HG02981 (cell line): Measurements from ENCODE around the gene USP10.

Experiments used
- ATAC-seq: cut with Tn5 transposase; IDR thresholded peaks from one replicate; pipeline ENCODE4 v1.9.1; 2021; ENCODE audit warnings: mild to moderate bottlenecking, moderate library complexity; ENCODE audit not compliant: unreplicated experiment

The USP10 gene

DNA sequence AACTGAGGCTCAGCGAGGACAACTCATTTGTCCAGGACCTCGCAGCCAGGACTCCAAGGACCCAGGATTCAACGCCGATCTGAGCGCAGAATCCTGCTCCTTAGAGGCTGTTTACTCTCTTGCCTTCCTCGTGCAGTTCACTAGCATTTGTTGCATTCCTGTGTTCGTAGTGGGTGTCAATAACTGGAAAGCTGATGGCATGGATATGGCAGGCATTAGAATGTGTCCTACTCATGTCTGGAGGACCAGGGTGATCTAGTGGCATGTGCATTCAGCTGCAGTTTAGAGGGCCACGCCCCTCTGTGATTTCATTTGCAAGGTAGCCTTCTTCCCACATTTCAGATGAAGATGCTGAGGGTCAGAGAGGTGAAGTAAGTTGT lies 120.5 kb downstream of the USP10 start:
- no peak for ATAC-seq

DNA sequence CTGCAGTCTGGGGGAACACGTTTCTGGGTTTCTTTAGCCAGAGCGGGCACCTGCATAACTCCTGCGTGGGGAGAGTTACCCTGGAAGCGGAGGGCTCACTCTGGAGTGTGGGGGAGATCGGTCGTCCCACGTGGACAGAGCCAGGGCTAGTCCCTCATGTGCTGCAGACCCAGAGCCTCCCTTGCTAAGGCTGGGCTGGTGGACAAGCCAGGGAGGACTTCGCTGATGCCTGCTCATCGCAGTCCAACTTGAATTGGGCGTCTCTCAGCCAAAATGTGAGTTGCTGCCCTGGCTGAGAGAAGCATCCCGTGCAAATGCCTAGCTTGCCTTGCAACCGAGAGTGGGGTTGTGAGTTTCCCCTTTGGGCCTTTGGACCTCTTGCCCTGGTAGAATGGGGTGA lies 121.0 kb downstream of the USP10 start:
- ATAC-seq = no peak

DNA sequence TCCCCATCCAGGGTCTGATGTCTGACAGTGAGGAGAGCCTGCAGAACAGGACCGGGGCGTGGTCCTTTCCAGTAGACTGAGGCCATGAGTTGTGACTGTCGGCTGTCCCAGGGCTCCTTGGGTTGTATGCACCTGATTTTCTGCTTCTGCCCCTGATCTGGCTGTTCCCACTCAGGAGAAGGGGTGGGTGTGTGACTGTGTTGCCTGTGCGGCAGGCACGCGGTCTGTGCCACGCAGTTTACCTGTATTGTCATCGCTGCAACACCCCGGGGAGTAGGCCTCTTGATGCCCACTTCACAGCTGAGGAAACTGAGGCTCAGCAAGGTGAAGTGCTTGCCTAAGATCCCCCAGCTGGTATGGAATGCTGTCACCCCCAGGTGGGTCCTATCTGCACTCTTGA lies 121.4 kb downstream of the USP10 start:
- ATAC-seq = no peak

DNA sequence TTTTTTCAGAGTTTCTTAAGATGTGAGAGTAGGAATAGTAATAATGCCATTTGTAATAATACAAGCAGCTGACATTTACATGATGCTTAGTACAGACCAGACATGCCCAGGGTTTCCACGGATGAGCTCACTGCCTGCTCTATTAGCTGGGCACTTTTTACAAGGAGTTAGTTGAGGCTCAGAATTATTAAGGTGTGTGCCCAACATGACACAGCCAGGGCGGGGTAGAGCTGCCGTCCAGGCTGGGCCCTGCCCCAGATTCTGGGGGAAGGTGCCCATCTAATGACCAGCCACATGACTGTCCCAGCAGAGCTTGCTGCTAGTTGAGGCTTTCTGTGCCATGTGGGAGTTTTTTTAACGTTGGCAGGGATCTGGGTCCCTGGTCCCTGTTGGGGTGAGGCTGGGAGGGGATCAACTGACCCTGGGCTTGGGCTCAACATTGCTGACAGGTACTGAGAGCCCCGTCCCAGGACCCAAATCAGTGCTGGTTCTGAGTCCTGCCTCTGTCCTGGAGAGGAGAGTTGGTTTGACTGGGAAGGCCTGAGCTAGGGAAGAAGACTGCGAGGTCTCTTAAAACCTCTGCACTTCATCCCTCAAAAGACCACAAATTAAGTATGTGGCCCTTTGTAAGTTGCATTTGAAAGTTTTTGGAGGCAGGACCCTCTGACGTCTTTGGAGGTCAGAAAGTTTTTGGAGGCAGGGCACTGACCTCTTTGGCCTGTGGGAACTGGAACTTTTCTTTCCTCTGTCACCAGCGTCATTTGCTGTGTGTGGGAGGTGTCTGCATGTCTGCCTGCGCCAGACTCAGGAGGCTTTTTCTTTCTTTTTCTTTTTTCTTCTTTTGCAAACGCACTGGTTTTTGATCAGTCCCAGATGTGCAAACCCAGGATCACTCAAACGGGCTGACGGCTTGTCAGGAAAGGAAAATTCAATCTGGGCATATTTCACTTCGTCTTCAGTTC lies 122.2 kb downstream of the USP10 start:
- ATAC-seq = no peak

DNA sequence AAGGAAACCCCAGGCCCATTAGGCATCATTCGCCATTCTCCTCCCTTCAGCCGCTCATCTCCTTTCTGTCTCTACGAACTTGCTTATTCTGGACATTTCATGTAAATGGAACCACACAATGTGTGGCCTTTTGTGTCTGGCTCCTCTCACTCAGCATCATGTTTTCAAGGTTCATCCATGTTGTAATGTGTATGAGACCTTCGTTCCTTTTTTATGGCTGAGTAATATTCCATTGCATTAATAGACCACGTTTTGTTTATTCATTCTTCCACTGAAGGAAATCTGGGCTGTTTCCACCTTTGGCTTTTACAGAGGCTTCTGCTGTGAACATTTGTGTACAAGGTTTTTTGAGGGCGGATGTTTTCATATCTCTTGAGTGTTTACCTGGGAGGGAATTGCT lies 123.2 kb downstream of the USP10 start:
- no peak for ATAC-seq

DNA sequence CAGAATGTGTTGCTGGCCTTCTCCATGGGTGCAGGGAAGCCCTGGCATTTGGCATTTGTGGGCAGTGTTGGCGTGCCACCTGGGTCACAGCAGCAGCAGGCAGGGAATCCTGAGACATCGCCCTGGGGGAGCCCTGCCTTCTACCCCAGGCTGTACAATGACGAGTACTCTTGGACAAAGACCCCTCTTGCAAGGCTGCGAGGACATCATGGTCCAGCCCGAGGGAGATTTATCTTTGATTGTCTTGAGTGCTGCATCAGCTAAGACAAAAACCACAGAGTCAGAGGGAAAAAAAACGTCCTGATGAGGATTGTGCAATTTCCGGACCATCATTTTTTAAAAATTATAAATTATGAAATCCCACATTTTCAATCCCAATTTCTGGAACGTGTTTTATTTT lies 123.7 kb downstream of the USP10 start:
- no peak for ATAC-seq

DNA sequence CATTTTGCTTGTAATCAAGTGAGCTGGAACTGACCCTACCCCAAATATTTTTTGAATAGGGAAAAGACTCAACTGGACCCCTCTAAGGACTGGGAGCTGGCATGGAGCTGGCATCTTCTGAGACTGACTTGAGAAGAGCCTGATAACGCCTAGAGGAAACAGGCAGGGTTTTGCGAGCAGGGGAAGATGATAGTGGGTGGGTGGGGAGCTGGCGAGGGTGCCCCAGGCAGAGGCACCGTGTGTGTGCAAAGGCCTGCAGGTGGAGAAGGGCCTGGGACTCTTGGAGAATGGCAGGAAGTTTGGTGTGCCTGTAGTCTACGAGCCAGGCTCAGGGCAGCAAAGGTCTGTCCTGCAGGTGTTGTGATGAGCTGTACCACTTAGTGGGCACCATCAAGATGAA lies 124.1 kb downstream of the USP10 start:
- ATAC-seq = no peak

DNA sequence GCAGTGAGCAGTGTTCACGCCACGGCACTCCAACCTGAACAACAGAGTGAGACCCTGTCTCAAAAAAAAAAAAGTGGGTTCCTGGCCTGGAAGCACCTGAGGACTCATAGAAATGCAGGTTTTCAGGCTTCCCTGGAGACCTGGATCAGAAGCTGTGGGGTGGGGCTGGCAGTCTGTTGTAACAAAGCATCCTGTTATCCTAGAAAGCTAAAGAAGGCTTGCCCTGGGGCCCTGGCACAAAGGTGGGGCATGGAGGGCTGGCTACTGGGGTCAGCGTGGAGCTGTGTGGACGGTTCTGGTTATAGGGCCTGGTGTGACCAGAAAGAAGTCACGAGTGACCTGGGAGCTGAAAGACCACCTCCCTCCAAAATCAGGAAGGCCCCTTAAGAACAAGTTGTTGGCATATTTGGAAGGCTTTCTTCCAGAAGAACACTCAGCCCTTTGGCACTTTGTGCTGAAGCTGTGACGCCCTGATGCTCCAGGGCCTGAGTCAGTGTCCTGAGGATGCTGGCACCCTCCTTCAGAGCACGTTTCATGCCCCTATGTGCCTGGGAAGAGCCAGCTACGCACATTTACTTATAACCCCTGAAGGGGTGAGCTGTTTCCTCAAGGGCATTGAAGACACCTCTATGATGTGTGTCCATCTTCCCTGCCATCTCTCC lies 126.2 kb downstream of the USP10 start:
- ATAC-seq = no peak

DNA sequence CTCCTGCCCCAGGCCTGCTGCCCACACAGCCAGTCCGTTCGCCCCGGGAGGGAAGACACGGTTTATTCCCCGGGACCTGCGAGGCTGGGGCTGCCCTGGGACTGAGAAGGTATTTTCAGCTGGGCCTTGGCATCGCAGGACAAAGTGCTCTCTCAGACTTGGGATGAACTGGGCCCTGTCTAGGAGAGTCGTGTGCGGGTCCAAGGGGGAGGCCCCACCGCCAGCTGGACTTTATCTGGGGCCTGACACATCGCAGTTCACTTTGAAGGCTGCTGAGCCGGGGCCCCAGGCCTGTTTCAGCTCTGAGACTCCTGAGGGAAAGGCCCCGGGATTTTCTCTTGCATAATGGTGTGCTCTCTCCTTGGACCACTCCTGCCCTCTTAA lies 126.8 kb downstream of the USP10 start:
- no peak for ATAC-seq

DNA sequence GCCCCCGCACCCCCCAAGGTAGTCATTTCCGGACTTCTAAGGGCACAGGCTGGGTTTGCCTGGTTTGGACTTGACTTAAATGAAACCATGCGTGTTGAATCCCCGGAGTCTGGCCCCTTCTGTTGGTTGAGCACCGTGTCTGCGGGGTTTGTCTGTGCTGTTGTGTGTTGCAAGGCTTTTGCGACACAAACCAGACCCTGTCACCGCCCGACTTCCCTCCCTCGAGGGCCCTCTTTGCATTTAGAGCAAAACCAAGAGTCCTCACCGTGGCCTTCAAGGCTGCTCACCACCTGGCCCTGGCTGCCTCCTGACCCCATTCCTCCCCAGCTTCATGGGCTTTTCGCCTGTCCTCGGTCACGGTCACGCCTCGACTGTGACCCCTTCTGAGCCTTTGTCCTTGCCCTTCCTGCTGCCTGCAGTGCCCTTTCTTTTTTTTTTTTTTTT lies 127.4 kb downstream of the USP10 start:
- no peak for ATAC-seq

DNA sequence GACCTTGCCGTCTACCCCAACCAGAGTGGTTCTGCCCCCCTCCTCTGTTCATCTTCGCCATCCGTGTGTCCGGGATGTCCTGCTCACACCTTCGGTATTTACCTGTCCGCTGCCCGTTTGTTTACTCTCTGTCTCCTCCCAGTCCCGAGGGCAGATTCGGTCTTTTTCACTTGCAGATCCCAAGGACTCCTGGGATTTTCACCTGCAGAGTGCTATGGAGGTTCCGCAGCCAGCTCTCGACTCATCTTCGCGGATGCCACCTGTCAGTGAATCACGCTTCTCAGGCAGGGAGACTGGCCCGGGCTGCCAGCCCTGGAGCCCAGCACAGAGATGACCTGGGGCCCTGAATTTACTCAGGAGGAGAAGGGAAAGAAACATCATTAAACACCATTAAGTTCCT lies 128.1 kb downstream of the USP10 start:
- no peak for ATAC-seq

DNA sequence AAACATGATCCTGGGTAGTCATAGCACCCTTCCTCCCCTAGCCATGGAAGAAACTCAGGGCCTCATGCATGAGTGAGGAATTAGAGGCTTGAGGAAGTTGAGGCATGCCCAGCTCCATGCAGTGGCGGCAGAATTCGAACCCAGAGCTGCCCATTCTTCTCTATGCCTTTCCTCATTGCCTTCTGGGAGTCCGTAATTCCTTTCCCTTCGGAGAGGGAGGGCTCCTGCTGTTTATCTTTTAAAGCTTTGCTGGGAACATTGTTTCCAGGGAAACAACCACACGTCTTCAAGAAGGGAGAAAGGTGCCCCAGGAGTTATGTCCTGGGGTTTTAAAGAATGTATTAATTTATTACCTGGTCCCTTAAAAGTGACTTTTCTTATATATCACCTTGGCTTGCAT lies 128.5 kb downstream of the USP10 start:
- ATAC-seq = no peak
